ENCODE results near the gene CAD.

CAD gene

GRCh38 chr2:27231921-27232320, 14.8 kb downstream of the CAD start:
- DNase-seq, result no peak

DNA sequence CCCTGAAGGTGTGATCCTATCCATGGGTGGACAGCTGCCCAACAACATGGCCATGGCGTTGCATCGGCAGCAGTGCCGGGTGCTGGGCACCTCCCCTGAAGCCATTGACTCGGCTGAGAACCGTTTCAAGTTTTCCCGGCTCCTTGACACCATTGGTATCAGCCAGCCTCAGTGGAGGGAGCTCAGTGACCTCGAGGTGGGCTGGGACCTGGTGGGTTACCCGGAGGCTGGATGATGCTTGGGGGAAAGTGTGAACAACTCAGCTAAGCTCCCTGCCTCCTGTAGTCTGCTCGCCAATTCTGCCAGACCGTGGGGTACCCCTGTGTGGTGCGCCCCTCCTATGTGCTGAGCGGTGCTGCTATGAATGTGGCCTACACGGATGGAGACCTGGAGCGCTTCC, 16.2 kb downstream of the CAD start:
- DNase-seq, result no peak

GRCh38 chr2:27236136-27236535, 19.0 kb downstream of the CAD start:
- no peak for DNase-seq

- DNase-seq, result no peak
Measured at GRCh38 chr2:27236626-27237025, 19.5 kb downstream of the CAD start.

GRCh38 chr2:27237341-27237945, 20.3 kb downstream of the CAD start:
- DNase-seq, result no peak

DNA sequence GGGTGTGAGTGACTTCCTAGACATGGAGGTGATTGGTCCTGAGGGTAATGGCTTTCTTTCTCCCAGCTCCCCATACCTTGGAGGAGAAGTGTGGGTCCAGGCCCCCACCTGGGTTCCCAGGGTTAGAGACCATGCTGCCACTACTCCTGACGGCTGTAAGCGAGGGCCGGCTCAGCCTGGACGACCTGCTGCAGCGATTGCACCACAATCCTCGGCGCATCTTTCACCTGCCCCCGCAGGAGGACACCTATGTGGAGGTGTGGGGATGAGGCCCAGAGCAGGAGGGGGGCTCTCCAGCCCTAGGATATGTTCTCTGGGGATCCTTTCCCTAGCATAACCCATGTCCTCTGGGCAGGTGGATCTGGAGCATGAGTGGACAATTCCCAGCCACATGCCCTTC, 21.8 kb downstream of the CAD start:
- DNase-seq, result no peak

DNA sequence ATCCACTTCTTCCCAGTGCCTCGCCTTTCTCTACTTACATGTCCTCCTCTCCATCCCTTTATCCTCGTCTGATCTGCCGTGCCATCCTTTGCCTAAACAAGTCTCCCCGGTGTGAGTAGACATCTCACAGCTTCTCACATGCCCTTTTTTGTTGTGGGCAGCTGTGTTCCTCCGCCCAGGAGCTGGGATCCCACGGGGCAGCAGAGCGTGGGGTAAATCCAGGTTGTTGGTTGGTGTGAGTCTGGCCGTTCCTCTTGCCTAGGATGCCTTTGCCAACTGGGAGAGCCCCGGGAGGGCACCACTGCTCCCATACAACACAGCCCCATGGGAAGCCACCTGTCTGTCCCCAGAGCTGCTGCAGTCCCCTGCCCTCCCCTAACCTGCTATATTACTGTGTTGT, 23.2 kb downstream of the CAD start:
- no peak for DNase-seq

DNA sequence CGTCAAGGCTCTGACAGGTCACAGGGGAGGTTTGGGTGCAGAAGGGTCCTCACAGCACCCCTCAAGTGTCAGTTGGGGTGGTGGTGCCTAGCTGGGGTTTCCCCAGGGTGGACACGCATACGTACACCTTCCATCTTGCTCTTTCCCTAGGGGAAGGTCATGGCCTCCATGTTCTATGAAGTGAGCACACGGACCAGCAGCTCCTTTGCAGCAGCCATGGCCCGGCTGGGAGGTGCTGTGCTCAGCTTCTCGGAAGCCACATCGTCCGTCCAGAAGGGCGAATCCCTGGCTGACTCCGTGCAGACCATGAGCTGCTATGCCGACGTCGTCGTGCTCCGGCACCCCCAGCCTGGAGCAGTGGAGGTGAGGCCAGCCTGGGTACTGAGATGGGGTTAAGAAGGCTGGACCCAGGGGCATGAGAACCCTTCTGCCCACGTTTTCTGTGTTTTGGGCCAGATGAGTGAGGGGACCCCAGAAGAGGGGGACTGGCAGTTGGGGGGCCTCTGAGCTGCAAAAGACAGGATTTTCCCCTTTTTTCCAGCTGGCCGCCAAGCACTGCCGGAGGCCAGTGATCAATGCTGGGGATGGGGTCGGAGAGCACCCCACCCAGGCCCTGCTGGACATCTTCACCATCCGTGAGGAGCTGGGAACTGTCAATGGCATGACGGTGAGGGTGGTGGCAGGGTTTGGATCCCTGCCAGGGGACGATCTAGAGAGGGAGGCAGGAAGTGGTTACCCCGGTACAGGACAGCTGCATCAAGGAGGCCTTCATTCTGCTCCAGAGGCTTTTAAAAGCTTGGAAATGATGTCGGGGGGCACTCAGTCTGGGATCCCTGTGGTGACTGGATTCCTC, 24.8 kb downstream of the CAD start:
- no peak for DNase-seq

DNA sequence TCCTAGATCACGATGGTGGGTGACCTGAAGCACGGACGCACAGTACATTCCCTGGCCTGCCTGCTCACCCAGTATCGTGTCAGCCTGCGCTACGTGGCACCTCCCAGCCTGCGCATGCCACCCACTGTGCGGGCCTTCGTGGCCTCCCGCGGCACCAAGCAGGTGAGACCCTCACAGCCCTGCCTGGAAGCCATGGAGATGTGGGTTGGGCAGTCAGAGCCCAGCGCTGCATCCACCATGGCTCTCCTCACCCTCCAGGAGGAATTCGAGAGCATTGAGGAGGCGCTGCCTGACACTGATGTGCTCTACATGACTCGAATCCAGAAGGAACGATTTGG, 25.4 kb downstream of the CAD start:
- DNase-seq, result no peak

GRCh38 chr2:27243391-27244130, 26.4 kb downstream of the CAD start:
- DNase-seq, result no peak

DNA sequence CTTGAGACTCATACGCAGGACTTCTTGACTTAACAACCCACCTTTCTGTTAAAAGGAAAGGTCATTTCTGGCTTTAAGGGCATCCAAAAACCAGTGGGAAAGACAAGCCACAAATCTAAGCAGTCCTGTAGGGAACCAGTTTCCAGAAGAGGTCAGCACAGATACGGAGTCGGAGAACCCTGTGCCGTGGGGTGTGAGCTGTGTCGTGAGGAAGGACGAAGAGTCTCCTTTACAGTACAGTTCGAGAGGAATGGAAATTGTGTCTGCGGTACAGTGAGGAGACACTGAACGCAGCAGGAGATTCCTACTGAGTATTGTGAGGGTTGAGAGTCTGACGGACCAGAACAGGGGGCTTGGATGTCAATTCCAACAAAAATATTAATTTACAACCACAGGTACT, 27.9 kb downstream of the CAD start:
- no peak for DNase-seq

GRCh38 chr2:27245626-27246025, 28.5 kb downstream of the CAD start:
- DNase-seq, result no peak

- DNase-seq, result no peak
Measured at GRCh38 chr2:27247893-27248292, 30.7 kb downstream of the CAD start.

DNA sequence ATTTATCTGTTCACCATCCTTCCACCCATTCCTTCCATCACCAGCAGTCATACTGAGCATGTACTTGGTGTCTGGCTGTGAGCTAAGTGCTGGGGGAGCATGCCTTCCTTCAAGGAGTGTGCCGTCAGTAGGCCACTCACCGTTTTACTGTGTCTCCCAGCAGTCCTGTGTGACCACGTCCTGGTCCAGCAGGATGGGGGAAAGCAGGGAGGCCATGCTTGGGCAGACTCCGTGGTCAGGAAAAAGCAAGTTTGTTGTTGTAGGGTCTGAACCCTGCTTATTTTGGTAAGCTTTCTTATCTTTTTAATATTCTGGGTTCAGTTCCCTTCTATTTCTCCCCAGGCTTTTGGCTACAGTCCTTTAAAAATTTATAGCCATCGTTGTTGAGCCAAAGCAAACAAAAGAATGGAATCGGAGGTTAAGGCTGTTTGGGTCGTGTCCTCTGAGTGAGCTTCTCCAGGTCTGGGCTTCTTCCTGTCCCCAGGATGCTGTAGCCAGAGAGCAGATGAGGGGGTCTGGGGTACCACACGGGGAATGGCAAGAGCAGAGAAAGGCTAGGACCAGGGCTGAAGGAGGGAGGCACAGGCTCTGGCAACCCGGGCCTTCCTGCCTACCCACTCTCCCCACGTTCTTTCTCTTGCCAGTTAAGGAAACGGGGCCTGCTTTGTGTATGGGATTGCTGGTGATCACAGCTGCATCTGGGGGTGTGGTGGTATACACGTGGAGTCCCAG, 32.2 kb downstream of the CAD start:
- no peak for DNase-seq

- peak; percentile 86 for DNase-seq
Measured at GRCh38 chr2:27249891-27250651, 32.9 kb downstream of the CAD start.

GRCh38 chr2:27250652-27251379, 33.6 kb downstream of the CAD start:
- no peak for DNase-seq

DNA sequence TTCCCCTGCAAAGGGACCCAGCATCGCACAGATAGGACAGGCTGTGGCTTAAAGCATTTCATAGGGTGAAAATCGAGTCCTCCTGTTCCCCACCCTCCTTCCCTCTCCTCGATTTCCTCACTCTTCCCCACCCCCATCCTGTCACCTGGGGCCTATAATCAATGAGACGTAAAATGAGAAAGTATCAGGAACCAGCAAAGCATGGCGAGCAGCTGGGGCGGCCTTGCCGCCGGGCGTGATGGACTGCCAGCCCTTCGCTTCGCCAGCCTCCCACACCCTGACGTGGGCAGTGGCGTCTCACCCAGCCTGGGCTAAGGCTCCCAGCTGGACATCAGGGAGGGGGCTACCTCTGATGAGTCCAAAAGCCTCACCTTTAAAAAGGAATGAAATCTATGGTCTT, 34.6 kb downstream of the CAD start:
- DNase-seq, result no peak

- DNase-seq, result no peak
Measured at GRCh38 chr2:27255187-27255586, 38.0 kb downstream of the CAD start.

GRCh38 chr2:27255660-27256059, 38.5 kb downstream of the CAD start:
- no peak for DNase-seq

- no peak for DNase-seq
Measured at GRCh38 chr2:27256855-27257454, 39.8 kb downstream of the CAD start.

DNA sequence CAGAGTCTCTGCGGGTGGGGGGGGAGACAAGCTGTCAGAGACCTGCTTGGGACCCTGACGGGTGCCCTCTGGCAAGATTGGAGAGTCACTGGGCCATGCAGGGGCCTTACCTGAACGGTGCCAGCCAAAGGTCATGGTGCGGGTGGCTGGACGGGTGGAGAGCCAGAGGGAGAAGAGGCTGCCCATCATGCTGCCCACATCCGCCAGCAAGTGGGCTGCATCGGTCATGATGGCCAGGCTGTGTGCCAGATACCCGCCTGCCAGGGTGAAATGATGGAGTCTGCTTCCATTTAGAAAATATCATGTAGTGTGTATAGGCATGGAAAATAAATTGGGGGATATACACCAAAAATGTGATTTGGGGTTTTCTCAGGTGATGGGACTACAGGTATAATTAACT, 40.9 kb downstream of the CAD start:
- no peak for DNase-seq
